ENCODE data around the gene PNPLA7.
"Not testable (repeated sequence)": the region's sequence is repeated elsewhere in the genome, so short reads cannot be mapped to it uniquely, and the experiment has no call there.

PNPLA7 gene

DNA sequence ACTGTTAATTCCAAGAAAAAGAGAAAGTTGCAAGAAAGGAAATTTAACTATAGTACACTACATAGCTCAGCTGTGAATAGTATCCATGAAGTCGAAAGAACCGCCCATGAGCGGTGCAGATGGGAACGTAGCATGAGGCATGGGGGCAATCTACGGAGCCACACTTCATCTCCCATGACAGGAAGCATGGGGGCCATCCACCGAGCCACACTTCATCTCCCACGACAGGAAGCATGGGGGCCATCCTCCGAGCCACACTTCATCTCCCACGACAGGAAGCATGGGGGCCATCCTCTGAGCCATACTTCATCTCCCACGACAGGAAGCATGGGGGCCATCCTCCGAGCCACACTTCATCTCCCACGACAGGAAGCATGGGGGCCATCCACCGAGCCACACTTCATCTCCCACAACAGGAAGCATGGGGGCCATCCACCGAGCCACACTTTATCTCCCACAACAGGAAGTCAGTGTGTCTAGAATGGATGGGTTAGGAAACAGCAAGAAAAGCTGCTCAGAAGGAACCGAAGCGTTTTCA is 13.5 kb downstream of the PNPLA7 start:
- DNase-seq = not testable (repeated sequence)

DNA sequence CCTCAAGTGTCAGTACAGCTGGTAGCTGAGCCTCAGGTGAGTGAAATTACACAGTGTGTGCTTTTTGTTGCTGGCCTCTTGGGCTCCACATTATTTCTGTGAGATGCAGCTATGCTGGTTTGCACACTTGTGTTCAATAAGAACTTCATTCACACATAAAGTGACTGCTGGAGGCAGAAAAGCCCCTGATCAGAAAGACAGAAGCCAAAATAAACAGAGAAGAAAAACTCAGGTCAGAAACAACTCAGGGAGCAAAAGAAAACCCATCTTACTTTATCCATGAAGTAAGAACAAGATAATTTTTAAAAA is 15.1 kb downstream of the PNPLA7 start:
- no peak for DNase-seq

DNA sequence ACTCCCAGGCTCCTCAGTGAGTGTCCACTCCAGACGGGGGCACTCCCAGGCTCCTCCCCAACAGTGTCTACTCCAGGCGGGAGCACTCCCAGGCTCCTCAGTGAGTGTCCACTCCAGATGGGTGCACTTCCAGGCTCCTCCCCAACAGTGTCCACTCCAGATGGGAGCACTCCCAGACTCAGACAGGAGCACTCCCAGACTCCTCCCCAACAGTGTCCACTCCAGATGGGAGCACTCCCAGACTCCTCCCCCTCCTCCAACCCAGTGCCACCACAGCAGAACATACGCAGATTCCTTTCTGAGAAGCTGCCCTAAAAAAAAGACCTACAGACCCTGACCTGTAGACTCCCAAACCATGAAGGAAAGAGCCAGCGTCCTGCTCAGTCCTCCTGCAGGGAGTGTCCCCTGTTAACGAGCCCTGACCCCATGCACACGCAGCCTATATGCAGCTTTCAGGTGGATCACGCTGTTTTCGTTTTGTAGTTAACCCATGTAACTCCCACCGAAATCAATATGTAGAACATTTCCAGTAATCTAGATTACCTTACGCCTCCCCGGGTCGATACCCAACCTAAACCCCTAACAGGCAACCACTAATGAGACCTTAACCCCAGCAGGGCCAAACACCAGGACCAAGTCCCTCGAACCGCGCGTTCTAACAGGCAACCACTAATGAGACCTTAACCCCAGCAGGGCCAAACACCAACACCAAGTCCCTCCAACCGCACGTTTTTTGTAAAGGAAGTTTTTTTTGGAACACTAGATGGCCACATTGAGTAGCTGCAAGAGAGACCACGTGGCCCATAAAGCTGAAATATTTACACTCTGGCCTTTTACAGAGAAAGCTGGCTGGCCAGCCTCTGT is 15.7 kb downstream of the PNPLA7 start:
- DNase-seq = no peak

DNA sequence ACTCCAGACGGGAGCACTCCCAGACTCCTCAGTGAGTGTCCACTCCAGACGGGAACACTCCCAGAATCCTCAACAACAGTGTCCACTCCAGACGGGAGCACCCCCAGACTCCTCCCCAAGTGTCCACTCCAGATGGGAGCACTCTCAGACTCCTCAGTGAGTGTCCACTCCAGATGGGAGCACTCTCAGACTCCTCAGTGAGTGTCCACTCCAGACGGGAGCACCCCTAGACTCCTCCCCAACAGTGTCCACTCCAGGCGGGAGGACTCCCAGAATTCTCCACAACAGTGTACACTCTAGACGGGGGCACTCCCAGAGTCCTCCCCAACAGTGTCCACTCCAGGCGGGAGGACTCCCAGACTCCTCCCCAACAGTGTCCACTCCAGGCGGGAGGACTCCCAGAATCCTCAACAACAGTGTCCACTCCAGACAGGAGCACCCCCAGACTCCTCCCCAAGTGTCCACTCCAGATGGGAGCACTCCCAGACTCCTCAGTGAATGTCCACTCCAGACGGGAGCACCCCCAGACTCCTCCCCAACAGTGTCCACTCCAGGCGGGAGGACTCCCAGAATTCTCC is 17.2 kb downstream of the PNPLA7 start:
- DNase-seq = not testable (repeated sequence)

- DNase-seq = no peak
Measured at GRCh38 chr9:137531099-137531765, 19.0 kb downstream of the PNPLA7 start.

GRCh38 chr9:137530331-137530730 is 19.9 kb downstream of the PNPLA7 start:
- DNase-seq = no peak

GRCh38 chr9:137524981-137525317 is 25.3 kb downstream of the PNPLA7 start:
- no peak for DNase-seq

DNA sequence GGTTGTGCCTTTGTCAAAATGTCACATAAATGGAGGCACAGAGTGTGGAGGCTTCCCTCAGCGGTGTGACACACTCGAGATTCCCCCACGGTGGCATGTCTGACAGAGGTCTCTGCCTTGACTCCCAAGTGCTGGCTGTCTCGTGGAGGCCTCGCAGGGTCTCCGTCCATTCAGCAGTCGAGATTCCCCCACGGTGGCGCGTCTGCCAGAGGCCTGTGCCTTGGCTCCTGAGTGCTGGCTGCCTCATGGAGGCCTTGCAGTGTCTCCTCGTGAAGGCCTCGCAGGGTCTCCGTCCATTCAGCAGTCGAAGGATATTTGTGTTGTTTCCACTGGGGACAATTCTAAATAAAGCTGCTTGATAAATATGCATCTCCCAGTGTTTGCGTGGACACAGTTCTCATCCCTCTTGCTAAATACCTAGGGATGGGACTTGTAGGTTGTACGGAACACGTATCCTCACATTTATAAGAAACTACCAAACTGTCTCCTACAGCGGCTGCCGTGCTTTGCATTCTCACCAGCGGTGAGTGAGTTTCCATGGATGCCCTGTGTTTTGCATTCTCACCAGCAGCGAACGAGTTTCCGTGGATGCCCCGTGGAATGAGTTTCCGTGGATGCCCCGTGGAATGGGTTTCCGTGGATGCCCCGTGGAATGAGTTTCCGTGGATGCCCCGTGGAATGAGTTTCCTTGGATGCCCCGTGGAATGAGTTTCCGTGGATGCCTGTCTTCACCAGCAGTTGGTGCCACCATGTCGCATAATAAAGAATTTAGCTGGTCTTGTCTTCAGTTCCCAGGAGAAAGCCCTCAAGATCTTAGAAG is 25.8 kb downstream of the PNPLA7 start:
- DNase-seq = no peak

GRCh38 chr9:137522746-137523455 is 27.3 kb downstream of the PNPLA7 start:
- no peak for DNase-seq

DNA sequence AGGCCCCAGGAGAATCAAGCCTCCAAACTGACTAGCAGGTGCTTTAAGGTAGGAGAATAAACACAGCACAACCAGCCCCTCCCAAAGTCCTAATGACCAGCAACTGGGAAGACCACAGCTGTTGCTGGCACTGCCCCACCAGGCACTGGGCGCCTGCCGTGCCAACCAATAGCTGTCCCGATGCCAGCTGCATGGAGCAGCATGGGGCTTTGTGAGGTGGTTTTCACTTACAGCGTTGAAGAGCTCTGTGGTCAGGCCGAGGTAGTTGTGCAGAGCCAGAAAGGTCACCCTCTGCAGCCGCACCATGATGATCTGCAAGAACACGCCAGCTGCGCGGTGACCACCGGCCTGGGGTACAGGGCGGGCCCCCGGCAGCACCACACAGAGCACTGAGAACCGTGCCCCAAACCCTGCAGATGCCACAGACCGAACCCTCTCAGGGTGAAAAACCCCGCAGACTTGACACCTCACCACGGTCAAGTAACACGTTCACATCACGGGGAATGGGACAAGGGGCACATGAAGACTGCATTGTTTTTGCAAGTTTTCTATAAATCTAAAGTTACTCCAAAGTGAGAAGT is 28.7 kb downstream of the PNPLA7 start:
- DNase-seq = no peak

DNA sequence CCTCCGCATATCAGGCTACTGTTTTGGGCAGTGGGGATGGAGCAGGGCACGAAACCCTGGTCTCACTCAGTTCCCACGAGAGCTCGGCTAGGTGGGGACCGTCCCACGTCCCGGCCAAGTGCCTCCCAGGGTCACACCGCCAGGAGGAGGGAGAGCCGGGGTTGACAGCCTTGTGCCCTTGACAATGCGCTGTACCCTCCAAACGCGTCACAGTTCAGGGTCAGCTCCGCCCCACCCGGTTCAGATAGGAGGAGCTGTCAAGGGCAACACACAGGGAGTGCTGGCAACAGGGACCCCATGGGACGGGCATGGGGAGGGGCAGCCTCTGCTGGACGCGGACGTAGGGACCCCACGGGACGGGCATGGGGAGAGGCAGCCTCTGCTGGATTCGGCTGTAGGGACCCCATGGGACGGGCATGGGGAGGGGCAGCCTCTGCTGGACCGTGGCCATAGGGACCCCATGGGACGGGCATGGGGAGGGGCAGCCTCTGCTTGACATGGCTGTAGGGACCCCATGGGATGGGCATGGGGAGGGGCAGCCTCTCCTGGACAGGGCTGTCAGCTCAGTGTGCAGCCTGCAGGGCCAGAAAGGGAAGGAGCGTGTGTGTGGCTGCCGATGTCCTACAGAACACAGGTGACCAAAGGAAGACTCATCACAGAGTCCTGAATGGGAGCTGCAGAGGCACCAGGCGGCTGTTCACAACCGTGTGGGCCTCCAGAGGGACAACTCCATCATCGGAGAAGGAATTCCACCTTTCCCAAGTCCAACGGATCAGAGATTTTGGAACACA is 29.4 kb downstream of the PNPLA7 start:
- no peak for DNase-seq

- DNase-seq = no peak
Measured at GRCh38 chr9:137519553-137519952, 30.6 kb downstream of the PNPLA7 start.

DNA sequence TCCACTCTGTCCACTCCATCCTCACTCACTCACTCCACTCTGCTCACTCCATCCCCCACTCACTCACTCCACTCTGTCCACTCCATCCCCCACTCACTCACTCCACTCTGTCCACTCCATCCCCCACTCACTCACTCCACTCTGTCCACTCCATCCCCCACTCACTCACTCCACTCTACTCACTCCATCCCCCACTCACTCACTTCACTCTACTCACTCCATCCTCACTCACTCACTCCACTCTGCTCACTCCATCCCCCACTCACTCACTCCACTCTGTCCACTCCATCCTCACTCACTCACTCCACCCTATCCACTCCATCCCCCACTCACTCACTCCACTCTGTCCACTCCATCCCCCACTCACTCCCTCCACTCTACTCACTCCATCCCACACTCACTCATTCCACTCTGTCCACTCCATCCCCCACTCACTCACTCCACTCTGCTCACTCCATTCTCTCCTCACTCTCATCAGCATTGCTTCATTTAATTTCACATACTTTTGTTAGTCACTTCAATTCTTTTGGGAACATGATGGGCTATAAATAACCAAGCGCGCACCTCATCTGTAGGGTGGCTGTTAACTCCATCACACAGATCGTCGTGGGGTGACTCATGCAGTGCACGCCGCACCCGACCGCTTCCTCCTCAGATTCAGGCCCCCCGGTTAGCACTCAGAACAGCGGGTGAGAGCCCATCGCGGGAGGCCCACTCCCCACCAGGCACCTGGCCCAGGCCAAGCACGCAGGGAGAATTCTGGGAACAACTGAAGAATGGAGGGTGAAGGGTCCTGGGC is 31.3 kb downstream of the PNPLA7 start:
- DNase-seq = not testable (repeated sequence)

DNA sequence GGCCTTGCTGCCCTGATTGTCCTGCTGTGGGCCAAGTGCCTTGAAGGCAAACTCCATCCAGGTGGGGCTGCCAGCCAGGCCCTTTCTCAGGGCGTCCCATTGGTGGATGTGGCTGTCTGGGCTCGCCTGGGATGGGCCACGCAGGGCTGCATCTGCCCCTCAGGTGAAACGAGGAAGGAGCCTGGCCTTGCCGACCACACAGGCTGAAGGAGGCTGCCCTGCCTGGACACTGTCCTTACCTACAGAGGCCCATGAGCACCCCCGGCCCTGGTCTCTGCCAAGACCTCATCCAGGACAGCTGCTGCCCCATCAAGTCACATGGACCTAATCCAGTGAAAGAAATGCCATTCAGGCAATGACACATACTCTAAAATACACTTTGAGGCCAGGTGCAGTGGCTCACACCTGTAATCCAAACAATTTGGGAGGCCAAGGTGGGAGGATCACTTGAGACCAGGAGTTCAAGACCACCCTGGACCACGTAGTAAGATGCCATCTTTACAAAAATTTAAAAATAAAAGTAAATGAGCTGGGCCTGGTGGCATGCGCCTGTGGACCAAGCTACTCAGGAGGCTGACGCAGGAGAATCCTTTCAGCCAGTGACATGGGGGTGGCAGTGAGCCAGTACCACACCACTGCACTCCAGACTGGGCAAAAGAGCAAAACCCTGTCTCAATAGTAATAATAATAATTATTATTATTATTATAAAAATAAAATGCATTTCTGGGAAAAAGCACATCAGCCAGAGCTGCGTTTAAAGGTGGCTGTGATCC is 33.9 kb downstream of the PNPLA7 start:
- no peak for DNase-seq

- no peak for DNase-seq
Measured at GRCh38 chr9:137515338-137515724, 34.9 kb downstream of the PNPLA7 start.

GRCh38 chr9:137514691-137515337 is 35.4 kb downstream of the PNPLA7 start:
- no peak for DNase-seq

DNA sequence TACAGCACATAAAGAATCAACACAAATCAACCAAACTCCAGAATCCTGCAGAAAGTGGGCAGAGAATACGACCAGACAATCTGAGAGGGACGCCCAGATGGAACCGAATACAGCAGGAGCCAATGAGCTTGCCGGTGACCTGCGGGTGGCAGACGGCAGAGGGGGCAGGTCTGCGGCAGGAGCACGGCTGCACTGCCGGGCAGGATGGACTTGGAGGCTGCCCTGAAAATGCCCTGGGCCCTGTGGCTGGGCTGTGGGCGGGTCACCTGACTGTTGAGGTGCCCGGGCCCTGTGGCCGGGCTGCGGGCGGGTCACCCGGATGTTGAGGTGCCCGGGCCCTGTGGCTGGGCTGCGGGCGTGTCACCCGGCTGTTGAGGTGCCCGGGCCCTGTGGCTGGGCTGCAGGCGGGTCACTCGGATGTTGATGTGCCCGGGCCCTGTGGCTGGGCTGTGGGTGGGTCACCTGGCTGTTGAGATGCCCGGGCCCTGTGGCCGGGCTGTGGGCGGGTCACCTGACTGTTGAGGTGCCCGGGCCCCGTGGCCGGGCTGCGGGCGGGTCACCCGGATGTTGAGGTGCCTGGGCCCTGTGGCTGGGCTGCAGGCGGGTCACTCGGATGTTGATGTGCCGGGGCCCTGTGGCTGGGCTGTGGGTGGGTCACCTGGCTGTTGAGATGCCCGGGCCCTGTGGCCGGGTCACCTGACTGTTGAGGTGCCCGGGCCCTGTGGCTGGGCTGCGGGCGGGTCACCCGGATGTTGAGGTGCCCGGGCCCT is 36.2 kb downstream of the PNPLA7 start:
- DNase-seq = not testable (repeated sequence)

DNA sequence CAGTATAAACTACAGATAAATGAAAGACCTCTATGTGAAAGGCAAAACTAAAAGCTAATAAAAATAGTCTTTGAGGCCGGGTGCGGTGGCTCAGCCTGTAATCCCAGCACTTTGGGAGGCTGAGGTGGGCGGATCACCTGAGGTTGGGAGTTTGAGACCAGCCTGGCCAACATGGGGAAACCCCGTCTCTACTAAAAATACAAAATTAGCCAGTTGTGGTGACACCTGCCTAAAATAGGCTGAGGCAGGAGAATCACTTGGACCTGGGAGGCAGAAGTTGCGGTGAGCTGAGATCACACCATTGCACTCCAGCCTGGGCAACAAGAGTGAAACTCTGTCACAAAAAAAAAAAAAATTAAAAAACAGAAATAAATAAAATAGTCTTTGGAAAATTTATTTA is 37.1 kb downstream of the PNPLA7 start:
- DNase-seq = not testable (repeated sequence)
